ENCODE results near the gene MYL12A.

The MYL12A gene

GRCh38 chr18:3225588-3225987 is 22.0 kb upstream of the MYL12A start:
- DNase-seq: no peak

GRCh38 chr18:3226048-3226447 is 21.6 kb upstream of the MYL12A start:
- no peak for DNase-seq

GRCh38 chr18:3230401-3231334 is 16.9 kb upstream of the MYL12A start:
- DNase-seq: peak; percentile 86

- DNase-seq: no peak
Observed at GRCh38 chr18:3233004-3233403, 14.6 kb upstream of the MYL12A start.

GRCh38 chr18:3233433-3234168 is 14.0 kb upstream of the MYL12A start:
- no peak for DNase-seq

GRCh38 chr18:3234457-3234856 is 13.1 kb upstream of the MYL12A start:
- DNase-seq: no peak

GRCh38 chr18:3235846-3236245 is 11.8 kb upstream of the MYL12A start:
- DNase-seq: no peak

- no peak for DNase-seq
Observed at GRCh38 chr18:3236470-3236869, 11.1 kb upstream of the MYL12A start.

- DNase-seq: no peak
Observed at GRCh38 chr18:3238742-3239141, 8.9 kb upstream of the MYL12A start.

GRCh38 chr18:3245185-3245564 is 2.4 kb upstream of the MYL12A start:
- DNase-seq: no peak

GRCh38 chr18:3245853-3246634 is 1.6 kb upstream of the MYL12A start:
- DNase-seq: peak; percentile 63

GRCh38 chr18:3246635-3247239 is 864 bp upstream of the MYL12A start:
- no peak for DNase-seq

- no peak for DNase-seq
Observed at GRCh38 chr18:3248062-3248657, 559 bp downstream of the MYL12A start.

- peak; percentile 31 for DNase-seq
Observed at GRCh38 chr18:3248658-3249359, 1.2 kb downstream of the MYL12A start.

- peak; percentile 79 for DNase-seq
Observed at GRCh38 chr18:3250237-3251107, 2.9 kb downstream of the MYL12A start.

GRCh38 chr18:3251249-3251962 is 3.8 kb downstream of the MYL12A start:
- no peak for DNase-seq

GRCh38 chr18:3251963-3252277 is 4.3 kb downstream of the MYL12A start:
- DNase-seq: no peak

GRCh38 chr18:3252843-3253242 is 5.2 kb downstream of the MYL12A start:
- no peak for DNase-seq

- no peak for DNase-seq
Observed at GRCh38 chr18:3254725-3255124, 7.1 kb downstream of the MYL12A start.

GRCh38 chr18:3255611-3256165 is 8.1 kb downstream of the MYL12A start:
- no peak for DNase-seq

All from NCI-H226 (cell line).